ENCODE measurements around the gene PRKD1. TPM values are rescaled to one million over a fixed set of nuclear protein-coding genes. Genes with fewer than 3 reads are reported as not detected.
"Not testable (repeated sequence)": the region's sequence is repeated elsewhere in the genome, so short reads cannot be mapped to it uniquely, and the experiment has no call there.

PRKD1 gene
- total RNA-seq, 1 donor = 0.54 TPM

GRCh38 chr14:29840369-29840892 is 87.2 kb downstream of the PRKD1 start:
- not testable (repeated sequence) for DNase-seq (ENCODE audit: low read depth in 2 of 3, low spot score in 2 of 3)

DNA sequence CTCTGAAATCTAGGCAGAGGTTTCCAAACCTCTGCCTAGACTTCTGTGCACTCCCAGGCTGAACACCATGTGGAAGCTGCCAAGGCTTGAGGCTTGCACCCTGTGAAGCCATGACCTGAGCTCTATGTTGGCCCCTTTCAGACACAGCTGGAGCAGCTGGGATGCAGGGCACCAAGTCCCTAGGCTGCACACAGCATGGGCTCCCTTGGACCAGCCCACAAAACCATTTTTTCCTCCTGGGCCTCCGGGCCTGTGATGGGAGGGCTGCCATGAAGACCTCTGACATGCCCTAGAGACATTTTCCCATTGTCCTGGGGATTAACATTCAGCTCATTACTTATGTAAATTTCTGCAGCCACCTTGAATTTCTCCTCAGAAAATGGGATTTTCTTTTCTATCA is 88.0 kb downstream of the PRKD1 start:
- not testable (repeated sequence) for DNase-seq (ENCODE audit: low read depth in 2 of 3, low spot score in 2 of 3)

DNA sequence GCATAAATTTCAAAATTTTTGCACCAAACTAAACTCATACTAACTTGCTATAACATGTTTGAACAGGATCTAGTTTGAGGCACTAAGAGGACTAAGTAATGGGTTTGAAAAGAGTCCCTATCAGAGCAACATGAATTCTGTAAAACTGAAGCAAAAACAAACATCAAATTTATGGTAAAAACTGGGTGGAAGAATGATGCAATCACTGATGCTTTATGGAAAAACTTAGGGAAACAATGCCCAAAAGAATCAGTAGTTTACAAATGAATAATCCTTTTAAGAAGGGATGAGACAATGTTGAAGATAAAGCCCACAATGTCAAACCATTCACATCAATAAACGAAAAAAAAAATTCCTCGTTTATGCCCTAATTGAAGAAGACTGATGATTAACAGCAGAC is 88.9 kb downstream of the PRKD1 start:
- DNase-seq (ENCODE audit: low read depth in 2 of 3, low spot score in 2 of 3) = no peak

GRCh38 chr14:29836395-29836794 is 91.3 kb downstream of the PRKD1 start:
- DNase-seq (ENCODE audit: low read depth in 2 of 3, low spot score in 2 of 3) = no peak

GRCh38 chr14:29832042-29832441 is 95.6 kb downstream of the PRKD1 start:
- DNase-seq (ENCODE audit: low read depth in 2 of 3, low spot score in 2 of 3) = no peak

DNA sequence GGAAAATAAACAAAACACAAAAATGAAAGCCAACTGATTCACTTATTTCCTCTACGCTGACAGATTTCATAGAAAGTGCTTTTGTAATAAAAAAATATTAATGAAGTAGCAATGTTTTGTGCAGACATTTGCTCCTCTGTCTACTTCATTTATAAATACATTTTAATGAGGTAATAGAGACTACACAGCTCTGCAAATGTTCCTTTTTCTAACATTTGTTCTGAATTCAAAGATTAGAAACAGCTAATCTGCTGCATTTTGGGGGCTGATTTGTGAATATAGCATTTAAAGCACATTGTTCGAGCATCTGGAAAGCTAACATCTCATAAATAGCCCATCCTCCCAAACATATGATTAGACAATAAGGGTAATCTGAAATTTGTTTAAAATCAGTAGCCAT is 97.8 kb downstream of the PRKD1 start:
- DNase-seq (ENCODE audit: low read depth in 2 of 3, low spot score in 2 of 3) = no peak

DNA sequence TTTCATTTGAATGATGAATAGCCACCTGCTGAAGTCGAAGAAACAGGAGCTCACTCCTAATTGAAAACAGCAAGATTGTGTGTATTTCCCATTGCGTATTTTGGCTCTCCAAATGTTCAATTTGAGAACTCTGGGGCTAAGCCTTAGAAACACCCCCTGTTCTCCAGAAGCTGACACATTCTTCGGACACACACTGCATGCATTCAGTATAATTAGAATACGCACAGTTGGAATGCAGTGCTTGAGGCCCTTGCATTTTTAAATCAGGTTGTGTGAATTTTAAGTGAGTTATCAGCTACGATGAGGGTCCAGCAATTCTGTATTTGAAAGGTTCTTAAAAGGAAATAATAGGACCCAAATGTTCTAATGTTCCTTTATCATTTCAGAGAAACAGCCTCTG is 103.8 kb downstream of the PRKD1 start:
- no peak for DNase-seq (ENCODE audit: low read depth in 2 of 3, low spot score in 2 of 3)

- no peak for DNase-seq (ENCODE audit: low read depth in 2 of 3, low spot score in 2 of 3)
These were observed 105.3 kb downstream of the PRKD1 start for GRCh38 chr14:29822430-29822709.

- no peak for DNase-seq (ENCODE audit: low read depth in 2 of 3, low spot score in 2 of 3)
These were observed 105.8 kb downstream of the PRKD1 start for GRCh38 chr14:29821661-29822429.

- DNase-seq (ENCODE audit: low read depth in 2 of 3, low spot score in 2 of 3) = no peak
These were observed 106.4 kb downstream of the PRKD1 start for GRCh38 chr14:29821242-29821641.

DNA sequence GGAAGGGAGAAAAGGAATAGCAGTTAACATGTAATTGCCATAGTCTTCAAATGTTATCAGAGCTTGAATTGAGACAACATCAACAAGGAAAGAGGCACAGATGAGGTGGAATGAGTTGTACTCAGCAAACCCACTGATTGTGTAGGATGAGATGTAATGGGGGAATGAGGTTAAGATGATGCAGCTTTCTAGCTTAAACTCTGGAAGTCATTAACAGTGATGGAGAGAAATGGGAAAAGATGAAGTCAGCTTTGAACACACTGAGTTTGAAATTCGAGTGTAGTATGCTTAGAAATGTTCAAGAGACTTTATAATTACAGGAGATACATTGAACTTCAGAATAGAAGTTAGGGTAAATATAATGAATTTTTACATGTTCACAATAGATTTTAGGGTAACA is 106.9 kb downstream of the PRKD1 start:
- no peak for DNase-seq (ENCODE audit: low read depth in 2 of 3, low spot score in 2 of 3)

DNA sequence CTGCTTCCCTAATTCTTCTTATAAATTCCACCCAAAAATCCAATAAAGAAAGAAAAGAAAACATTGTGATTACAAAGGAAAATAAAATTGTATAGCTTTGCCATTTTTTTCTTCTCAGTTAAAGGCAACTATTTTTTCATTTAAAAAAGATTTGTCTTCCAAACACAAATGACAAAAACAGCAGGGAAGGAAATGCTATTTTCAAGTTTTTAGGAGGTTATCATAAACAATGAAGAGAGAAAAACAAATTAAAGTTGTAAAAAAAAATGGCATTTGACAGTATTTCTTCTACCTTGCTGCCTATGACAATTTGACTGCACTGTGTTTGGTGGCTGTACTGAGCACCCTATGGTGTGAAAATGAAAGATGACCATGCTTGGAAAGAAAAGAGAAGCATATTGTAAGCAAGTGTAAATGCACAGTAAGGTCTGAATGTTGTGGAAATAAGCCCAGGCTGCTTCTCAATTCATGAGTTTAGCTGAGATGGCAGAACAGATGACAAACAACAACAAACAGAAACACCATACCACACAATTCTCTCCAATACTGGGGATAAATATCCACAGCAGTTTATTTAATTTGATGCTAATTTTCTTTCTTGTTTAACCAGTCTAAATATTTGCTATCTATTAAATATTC is 109.8 kb downstream of the PRKD1 start:
- DNase-seq (ENCODE audit: low read depth in 2 of 3, low spot score in 2 of 3) = no peak

GRCh38 chr14:29815016-29815674 is 112.5 kb downstream of the PRKD1 start:
- no peak for DNase-seq (ENCODE audit: low read depth in 2 of 3, low spot score in 2 of 3)

- no peak for DNase-seq (ENCODE audit: low read depth in 2 of 3, low spot score in 2 of 3)
These were observed 113.3 kb downstream of the PRKD1 start for GRCh38 chr14:29814156-29815015.

- no peak for DNase-seq (ENCODE audit: low read depth in 2 of 3, low spot score in 2 of 3)
These were observed 117.0 kb downstream of the PRKD1 start for GRCh38 chr14:29810682-29811081.

- DNase-seq (ENCODE audit: low read depth in 2 of 3, low spot score in 2 of 3) = no peak
These were observed 117.6 kb downstream of the PRKD1 start for GRCh38 chr14:29810064-29810463.

DNA sequence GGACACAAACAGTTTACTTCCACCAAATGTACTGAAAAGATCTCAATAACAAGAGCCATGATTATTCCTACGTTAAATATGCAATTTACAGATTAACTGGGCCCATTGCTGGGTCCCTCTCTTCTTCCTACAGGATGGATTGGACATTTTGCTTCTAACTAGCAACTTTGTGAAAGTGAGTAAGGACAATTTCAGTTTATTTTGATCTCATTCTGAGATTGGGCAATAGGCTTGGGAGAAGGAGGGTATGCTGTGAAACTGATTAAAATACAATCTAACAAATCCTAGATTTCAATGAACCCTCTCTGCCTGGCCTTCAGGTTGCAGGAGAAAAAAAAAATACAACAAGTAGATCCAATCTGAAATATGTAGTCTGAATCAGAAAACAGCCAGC is 121.5 kb downstream of the PRKD1 start:
- no peak for DNase-seq (ENCODE audit: low read depth in 2 of 3, low spot score in 2 of 3)

DNA sequence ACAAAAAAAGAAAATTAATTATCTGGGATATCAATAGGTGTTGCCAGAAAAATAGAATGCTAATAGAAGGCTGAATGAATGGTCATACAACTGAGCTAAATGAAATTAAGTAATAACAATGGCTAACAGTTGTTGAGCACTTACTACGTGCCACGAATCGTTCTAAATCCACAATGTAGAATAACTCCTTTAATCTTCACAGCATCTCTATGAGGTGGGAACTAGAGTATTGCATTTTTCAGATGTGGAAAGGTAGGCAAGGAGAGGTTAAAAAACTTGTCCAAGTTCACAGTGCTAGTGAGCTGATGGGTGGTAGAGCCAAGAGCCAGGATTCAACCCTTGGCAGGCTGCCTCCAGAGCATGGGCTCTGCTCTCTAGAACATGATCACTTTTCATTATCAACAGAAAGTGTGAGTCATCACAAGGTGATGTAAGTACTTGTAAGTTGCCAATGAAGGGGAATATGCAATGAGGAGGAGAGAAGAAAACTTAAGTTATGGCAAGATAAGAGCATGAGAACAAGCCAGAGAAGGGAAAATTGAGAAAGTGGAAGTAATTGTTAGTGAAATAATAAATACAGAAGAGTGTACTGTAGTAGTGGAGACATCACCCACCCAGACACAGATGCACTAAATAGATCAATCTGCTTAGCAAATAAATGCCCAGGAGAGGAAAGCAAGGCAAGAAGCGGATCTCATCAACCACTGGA is 122.1 kb downstream of the PRKD1 start:
- no peak for DNase-seq (ENCODE audit: low read depth in 2 of 3, low spot score in 2 of 3)

- DNase-seq (ENCODE audit: low read depth in 2 of 3, low spot score in 2 of 3) = no peak
These were observed 123.0 kb downstream of the PRKD1 start for GRCh38 chr14:29804481-29805266.

GRCh38 chr14:29803045-29803444 is 124.6 kb downstream of the PRKD1 start:
- no peak for DNase-seq (ENCODE audit: low read depth in 2 of 3, low spot score in 2 of 3)
